ENCODE measurements around the gene MRPS6.
A peak's percentile ranks its signal among the peaks of the same experiment; 100 is the strongest.

MRPS6 gene

GRCh38 chr21:34157521-34157920 is 84.1 kb downstream of the MRPS6 start:
- DNase-seq (ENCODE audit: low spot score in 2 of 2) (no peak), ATAC-seq (no peak)
- peaks cover 9% of the 10 kb centered on the region for H3K9me3 Mint-ChIP-seq
- no peak overlapping the region for H3K4me3 Mint-ChIP-seq
- no peak overlapping the region for H3K27ac Mint-ChIP-seq
- H3K4me1 Mint-ChIP-seq = peaks cover 15% of the 10 kb centered on the region
- peaks cover 3% of the 10 kb centered on the region for H3K36me3 Mint-ChIP-seq

- H3K36me3 Mint-ChIP-seq = no peaks in the 10 kb centered on the region
- no peak overlapping the region for H3K27ac Mint-ChIP-seq
- H3K4me1 Mint-ChIP-seq = peaks cover 6% of the 10 kb centered on the region
- ATAC-seq (no peak), DNase-seq (ENCODE audit: low spot score in 2 of 2) (no peak)
- H3K4me3 Mint-ChIP-seq = no peak overlapping the region
- H3K9me3 Mint-ChIP-seq = peaks cover 6% of the 10 kb centered on the region
Observed at GRCh38 chr21:34158866-34159835, 85.8 kb downstream of the MRPS6 start.

GRCh38 chr21:34166468-34166867 is 93.1 kb downstream of the MRPS6 start:
- H3K4me3 Mint-ChIP-seq = no peak overlapping the region
- no peak for ATAC-seq
- H3K9me3 Mint-ChIP-seq = peaks cover 32% of the 10 kb centered on the region
- H3K27ac Mint-ChIP-seq = no peak overlapping the region
- DNase-seq (ENCODE audit: low spot score in 2 of 2) = peak in 1 of 2 donors; percentile 54
- no peaks in the 10 kb centered on the region for H3K4me1 Mint-ChIP-seq
- H3K36me3 Mint-ChIP-seq = no peaks in the 10 kb centered on the region

GRCh38 chr21:34170886-34171285 is 97.5 kb downstream of the MRPS6 start:
- Mint-ChIP-seq H3K36me3 (no peaks in the 10 kb centered on the region), H3K4me3 (no peak overlapping the region), H3K9me3 (peaks cover 50% of the 10 kb centered on the region)

GRCh38 chr21:34174470-34174869 is 101.1 kb downstream of the MRPS6 start:
- Mint-ChIP-seq H3K4me1 (no peaks in the 10 kb centered on the region), H3K36me3 (no peaks in the 10 kb centered on the region), H3K4me3 (no peak overlapping the region), H3K27ac (no peak overlapping the region), H3K9me3 (peaks cover 35% of the 10 kb centered on the region)
- DNase-seq (ENCODE audit: low spot score in 2 of 2) (no peak), ATAC-seq (no peak)

More at GRCh38 chr21:34170886-34171285, 97.5 kb downstream of the MRPS6 start:
- no peak for DNase-seq (ENCODE audit: low spot score in 2 of 2)
- no peak for ATAC-seq
- Mint-ChIP-seq H3K27ac (no peak overlapping the region), H3K4me1 (no peaks in the 10 kb centered on the region)

GRCh38 chr21:34176448-34176847 is 103.1 kb downstream of the MRPS6 start:
- no peaks in the 10 kb centered on the region for H3K36me3 Mint-ChIP-seq

GRCh38 chr21:34177919-34178567 is 104.7 kb downstream of the MRPS6 start:
- H3K27ac Mint-ChIP-seq = peak overlapping the region; percentile 34
- no peaks in the 10 kb centered on the region for H3K36me3 Mint-ChIP-seq
- H3K4me3 Mint-ChIP-seq = no peak overlapping the region
- DNase-seq (ENCODE audit: low spot score in 2 of 2) = no peak
- no peak for ATAC-seq
- H3K9me3 Mint-ChIP-seq = peaks cover 18% of the 10 kb centered on the region
- H3K4me1 Mint-ChIP-seq = no peaks in the 10 kb centered on the region

More at GRCh38 chr21:34176448-34176847, 103.1 kb downstream of the MRPS6 start:
- no peak overlapping the region for H3K27ac Mint-ChIP-seq
- H3K9me3 Mint-ChIP-seq = peaks cover 26% of the 10 kb centered on the region
- H3K4me1 Mint-ChIP-seq = no peaks in the 10 kb centered on the region
- H3K4me3 Mint-ChIP-seq = no peak overlapping the region
- no peak for DNase-seq (ENCODE audit: low spot score in 2 of 2)
- no peak for ATAC-seq

GRCh38 chr21:34179204-34179935 is 106.0 kb downstream of the MRPS6 start:
- Mint-ChIP-seq H3K4me1 (no peaks in the 10 kb centered on the region), H3K4me3 (no peak overlapping the region), H3K27ac (no peak overlapping the region), H3K9me3 (peaks cover 8% of the 10 kb centered on the region), H3K36me3 (no peaks in the 10 kb centered on the region)
- DNase-seq (ENCODE audit: low spot score in 2 of 2) (no peak), ATAC-seq (no peak)

- Mint-ChIP-seq H3K4me1 (no peaks in the 10 kb centered on the region), H3K36me3 (no peaks in the 10 kb centered on the region), H3K27ac (no peak overlapping the region), H3K9me3 (peaks cover under 1% of the 10 kb centered on the region), H3K4me3 (no peak overlapping the region)
- DNase-seq (ENCODE audit: low spot score in 2 of 2) (no peak), ATAC-seq (no peak)
Observed at GRCh38 chr21:34180407-34180806, 107.0 kb downstream of the MRPS6 start.

- no peak for ATAC-seq
- no peaks in the 10 kb centered on the region for H3K9me3 Mint-ChIP-seq
- no peak overlapping the region for H3K4me3 Mint-ChIP-seq
Observed at GRCh38 chr21:34180826-34181359, 107.5 kb downstream of the MRPS6 start.

GRCh38 chr21:34181431-34182039 is 108.2 kb downstream of the MRPS6 start:
- Mint-ChIP-seq H3K4me1 (no peaks in the 10 kb centered on the region), H3K9me3 (no peaks in the 10 kb centered on the region), H3K27ac (no peak overlapping the region), H3K36me3 (no peaks in the 10 kb centered on the region), H3K4me3 (no peak overlapping the region)
- DNase-seq (ENCODE audit: low spot score in 2 of 2) (no peak), ATAC-seq (no peak)

More at GRCh38 chr21:34180826-34181359, 107.5 kb downstream of the MRPS6 start:
- H3K27ac Mint-ChIP-seq = no peak overlapping the region
- no peaks in the 10 kb centered on the region for H3K4me1 Mint-ChIP-seq
- no peaks in the 10 kb centered on the region for H3K36me3 Mint-ChIP-seq
- no peak for DNase-seq (ENCODE audit: low spot score in 2 of 2)

- Mint-ChIP-seq H3K27ac (no peak overlapping the region), H3K4me1 (no peaks in the 10 kb centered on the region), H3K4me3 (no peak overlapping the region), H3K9me3 (no peaks in the 10 kb centered on the region), H3K36me3 (no peaks in the 10 kb centered on the region)
- DNase-seq (ENCODE audit: low spot score in 2 of 2) (peak in 1 of 2 donors; percentile 7), ATAC-seq (no peak)
Observed at GRCh38 chr21:34182436-34182835, 109.1 kb downstream of the MRPS6 start.

- DNase-seq (ENCODE audit: low spot score in 2 of 2) = peak in 1 of 2 donors; percentile 23
Observed at GRCh38 chr21:34183331-34183928, 110.1 kb downstream of the MRPS6 start.

GRCh38 chr21:34184232-34184631 is 110.9 kb downstream of the MRPS6 start:
- Mint-ChIP-seq H3K9me3 (no peaks in the 10 kb centered on the region), H3K27ac (no peak overlapping the region), H3K4me1 (no peaks in the 10 kb centered on the region), H3K36me3 (no peaks in the 10 kb centered on the region), H3K4me3 (no peak overlapping the region)
- DNase-seq (ENCODE audit: low spot score in 2 of 2) (peak in 1 of 2 donors; percentile 23), ATAC-seq (no peak)

More at GRCh38 chr21:34183331-34183928, 110.1 kb downstream of the MRPS6 start:
- no peak overlapping the region for H3K4me3 Mint-ChIP-seq
- H3K36me3 Mint-ChIP-seq = no peaks in the 10 kb centered on the region
- no peak overlapping the region for H3K27ac Mint-ChIP-seq
- ATAC-seq = no peak
- no peaks in the 10 kb centered on the region for H3K4me1 Mint-ChIP-seq
- no peaks in the 10 kb centered on the region for H3K9me3 Mint-ChIP-seq
